Panc1 (cell line): ENCODE results near the gene LRRC61.
"Not testable (repeated sequence)": the region's sequence is repeated elsewhere in the genome, so short reads cannot be mapped to it uniquely, and the experiment has no call there.

Experiments
- TF ChIP-seq, protein P1 (sequence below): fragments of 450-650 bp; IDR thresholded peaks from 2 replicates; pipeline ENCODE4 v1.5.1; 2017; ENCODE audit warnings: mild to moderate bottlenecking
- TF ChIP-seq, protein P2 (sequence below), 2 experiments: IDR thresholded peaks; 2 replicates each; pipeline ENCODE4 v1.6.1; 2011 to 2012; ENCODE audit warnings: low read depth in 2 of 2, control low read depth in 1 of 2, low read length in 1 of 2, mild to moderate bottlenecking in 1 of 2, moderate library complexity in 1 of 2; ENCODE audit not compliant: insufficient read depth in 1 of 2

DNA sequence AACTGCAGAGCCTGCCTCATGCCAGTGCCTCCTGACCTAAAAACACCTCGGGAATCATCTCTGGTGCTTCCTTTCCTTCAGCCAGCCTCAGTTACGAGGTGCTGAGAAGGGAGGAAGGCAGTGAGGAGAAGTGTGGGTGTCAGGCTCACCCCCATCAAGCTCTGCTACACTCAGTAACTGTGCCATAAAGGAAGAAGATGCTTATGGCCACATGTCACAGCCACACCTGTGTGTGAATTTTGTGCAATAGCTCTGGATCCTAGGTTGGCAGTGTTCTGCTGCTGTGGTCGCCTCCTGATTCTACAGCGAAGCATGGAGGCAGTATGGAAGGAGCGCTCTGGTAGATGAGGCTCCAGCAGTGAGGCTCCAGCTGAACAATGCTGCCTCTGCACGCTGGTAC, 34.3 kb upstream of the LRRC61 start:
- TF ChIP-seq, protein P1, sequence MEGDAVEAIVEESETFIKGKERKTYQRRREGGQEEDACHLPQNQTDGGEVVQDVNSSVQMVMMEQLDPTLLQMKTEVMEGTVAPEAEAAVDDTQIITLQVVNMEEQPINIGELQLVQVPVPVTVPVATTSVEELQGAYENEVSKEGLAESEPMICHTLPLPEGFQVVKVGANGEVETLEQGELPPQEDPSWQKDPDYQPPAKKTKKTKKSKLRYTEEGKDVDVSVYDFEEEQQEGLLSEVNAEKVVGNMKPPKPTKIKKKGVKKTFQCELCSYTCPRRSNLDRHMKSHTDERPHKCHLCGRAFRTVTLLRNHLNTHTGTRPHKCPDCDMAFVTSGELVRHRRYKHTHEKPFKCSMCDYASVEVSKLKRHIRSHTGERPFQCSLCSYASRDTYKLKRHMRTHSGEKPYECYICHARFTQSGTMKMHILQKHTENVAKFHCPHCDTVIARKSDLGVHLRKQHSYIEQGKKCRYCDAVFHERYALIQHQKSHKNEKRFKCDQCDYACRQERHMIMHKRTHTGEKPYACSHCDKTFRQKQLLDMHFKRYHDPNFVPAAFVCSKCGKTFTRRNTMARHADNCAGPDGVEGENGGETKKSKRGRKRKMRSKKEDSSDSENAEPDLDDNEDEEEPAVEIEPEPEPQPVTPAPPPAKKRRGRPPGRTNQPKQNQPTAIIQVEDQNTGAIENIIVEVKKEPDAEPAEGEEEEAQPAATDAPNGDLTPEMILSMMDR = not testable (repeated sequence)
- TF ChIP-seq, protein P2, sequence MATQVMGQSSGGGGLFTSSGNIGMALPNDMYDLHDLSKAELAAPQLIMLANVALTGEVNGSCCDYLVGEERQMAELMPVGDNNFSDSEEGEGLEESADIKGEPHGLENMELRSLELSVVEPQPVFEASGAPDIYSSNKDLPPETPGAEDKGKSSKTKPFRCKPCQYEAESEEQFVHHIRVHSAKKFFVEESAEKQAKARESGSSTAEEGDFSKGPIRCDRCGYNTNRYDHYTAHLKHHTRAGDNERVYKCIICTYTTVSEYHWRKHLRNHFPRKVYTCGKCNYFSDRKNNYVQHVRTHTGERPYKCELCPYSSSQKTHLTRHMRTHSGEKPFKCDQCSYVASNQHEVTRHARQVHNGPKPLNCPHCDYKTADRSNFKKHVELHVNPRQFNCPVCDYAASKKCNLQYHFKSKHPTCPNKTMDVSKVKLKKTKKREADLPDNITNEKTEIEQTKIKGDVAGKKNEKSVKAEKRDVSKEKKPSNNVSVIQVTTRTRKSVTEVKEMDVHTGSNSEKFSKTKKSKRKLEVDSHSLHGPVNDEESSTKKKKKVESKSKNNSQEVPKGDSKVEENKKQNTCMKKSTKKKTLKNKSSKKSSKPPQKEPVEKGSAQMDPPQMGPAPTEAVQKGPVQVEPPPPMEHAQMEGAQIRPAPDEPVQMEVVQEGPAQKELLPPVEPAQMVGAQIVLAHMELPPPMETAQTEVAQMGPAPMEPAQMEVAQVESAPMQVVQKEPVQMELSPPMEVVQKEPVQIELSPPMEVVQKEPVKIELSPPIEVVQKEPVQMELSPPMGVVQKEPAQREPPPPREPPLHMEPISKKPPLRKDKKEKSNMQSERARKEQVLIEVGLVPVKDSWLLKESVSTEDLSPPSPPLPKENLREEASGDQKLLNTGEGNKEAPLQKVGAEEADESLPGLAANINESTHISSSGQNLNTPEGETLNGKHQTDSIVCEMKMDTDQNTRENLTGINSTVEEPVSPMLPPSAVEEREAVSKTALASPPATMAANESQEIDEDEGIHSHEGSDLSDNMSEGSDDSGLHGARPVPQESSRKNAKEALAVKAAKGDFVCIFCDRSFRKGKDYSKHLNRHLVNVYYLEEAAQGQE (IDR thresholded peaks at IDR 0.05; ENCODE audit: insufficient read depth in 1 of 2, low read depth in 2 of 2, low read length in 1 of 2) = not testable (repeated sequence)
